ENCODE results near the gene SLC16A9. TPM values are rescaled to one million over a fixed set of nuclear protein-coding genes. Genes with fewer than 3 reads are reported as not detected.

SLC16A9 gene
- total RNA-seq, 6 experiments from 2014 or later = not detected

- Mint-ChIP-seq H3K9me3 (no peaks in the 10 kb centered on the region), H3K27me3 (ENCODE audit: insufficient read depth) (peaks cover 9% of the 10 kb centered on the region), H3K36me3 (ENCODE audit: low read depth) (no peaks in the 10 kb centered on the region), H3K27ac (no peak overlapping the region), H3K4me1 (ENCODE audit: low read depth) (no peaks in the 10 kb centered on the region), H3K4me3 (no peak overlapping the region)
- TF ChIP-seq CTCF (IDR thresholded peaks at IDR 0.05) = no peak
- no peak for DNase-seq
Measured at GRCh38 chr10:59628965-59629364, 80.7 kb downstream of the SLC16A9 start.

- Mint-ChIP-seq H3K27me3 (ENCODE audit: insufficient read depth) (peaks cover 9% of the 10 kb centered on the region), H3K4me1 (ENCODE audit: low read depth) (no peaks in the 10 kb centered on the region), H3K9me3 (no peaks in the 10 kb centered on the region), H3K36me3 (ENCODE audit: low read depth) (no peaks in the 10 kb centered on the region), H3K27ac (no peak overlapping the region), H3K4me3 (no peak overlapping the region)
- TF ChIP-seq CTCF (IDR thresholded peaks at IDR 0.05) = no peak
- DNase-seq = no peak
Measured at GRCh38 chr10:59628456-59628855, 81.2 kb downstream of the SLC16A9 start.

- H3K36me3 Mint-ChIP-seq (ENCODE audit: low read depth) = no peaks in the 10 kb centered on the region
- H3K9me3 Mint-ChIP-seq = no peaks in the 10 kb centered on the region
- no peak for DNase-seq
- no peaks in the 10 kb centered on the region for H3K4me1 Mint-ChIP-seq (ENCODE audit: low read depth)
- no peak overlapping the region for H3K27ac Mint-ChIP-seq
- H3K4me3 Mint-ChIP-seq = no peak overlapping the region
- no peak for TF ChIP-seq CTCF (IDR thresholded peaks at IDR 0.05)
- H3K27me3 Mint-ChIP-seq (ENCODE audit: insufficient read depth) = peaks cover 9% of the 10 kb centered on the region
Measured at GRCh38 chr10:59627366-59628018, 82.2 kb downstream of the SLC16A9 start.

GRCh38 chr10:59626523-59626869 is 83.2 kb downstream of the SLC16A9 start:
- no peak overlapping the region for H3K27ac Mint-ChIP-seq
- H3K4me3 Mint-ChIP-seq = no peak overlapping the region
- DNase-seq = no peak
- no peaks in the 10 kb centered on the region for H3K36me3 Mint-ChIP-seq (ENCODE audit: low read depth)
- no peak for TF ChIP-seq CTCF (IDR thresholded peaks at IDR 0.05)
- no peaks in the 10 kb centered on the region for H3K4me1 Mint-ChIP-seq (ENCODE audit: low read depth)
- H3K9me3 Mint-ChIP-seq = no peaks in the 10 kb centered on the region
- H3K27me3 Mint-ChIP-seq (ENCODE audit: insufficient read depth) = peaks cover 9% of the 10 kb centered on the region

GRCh38 chr10:59625721-59626522 is 83.7 kb downstream of the SLC16A9 start:
- peak; percentile 92 for TF ChIP-seq CTCF (IDR thresholded peaks at IDR 0.05)
- H3K27ac Mint-ChIP-seq = no peak overlapping the region
- peaks cover 7% of the 10 kb centered on the region for H3K27me3 Mint-ChIP-seq (ENCODE audit: insufficient read depth)
- no peak overlapping the region for H3K4me3 Mint-ChIP-seq
- H3K36me3 Mint-ChIP-seq (ENCODE audit: low read depth) = no peaks in the 10 kb centered on the region
- DNase-seq = peak; percentile 72
- no peaks in the 10 kb centered on the region for H3K4me1 Mint-ChIP-seq (ENCODE audit: low read depth)
- no peaks in the 10 kb centered on the region for H3K9me3 Mint-ChIP-seq
